HFFc6 (cell line): ENCODE data around the gene ZNF117. TPM values are rescaled to one million over a fixed set of nuclear protein-coding genes. Genes with fewer than 3 reads are reported as not detected.

Experiments
- DNase-seq: peaks from one replicate; pipeline ENCODE4 v3.0.0-alpha.2; 2018
- H3K27ac Mint-ChIP-seq: 2 replicates; pipeline ENCODE4 v1.8.0; 2020; ENCODE audit warnings: mild to moderate bottlenecking, mixed read lengths
- H3K27me3 Mint-ChIP-seq: 2 replicates; pipeline ENCODE4 v1.8.0; 2021; ENCODE audit warnings: mild to moderate bottlenecking, moderate library complexity, mixed read lengths; ENCODE audit not compliant: insufficient read depth
- H3K36me3 Mint-ChIP-seq: 2 replicates; pipeline ENCODE4 v1.8.0; 2021; ENCODE audit warnings: low read depth, mixed read lengths
- H3K4me1 Mint-ChIP-seq: 2 replicates; pipeline ENCODE4 v1.8.0; 2020; ENCODE audit warnings: low read depth, mixed read lengths
- H3K4me3 Mint-ChIP-seq: 2 replicates; pipeline ENCODE4 v1.8.0; 2020; ENCODE audit warnings: mild to moderate bottlenecking, moderate library complexity, mixed read lengths
- H3K9me3 Mint-ChIP-seq: 2 replicates; pipeline ENCODE4 v1.8.0; 2020; ENCODE audit warnings: mild to moderate bottlenecking, mixed read lengths
- CTCF ChIP-seq: fragments of 200-600 bp; sonication (generic); IDR thresholded peaks from 2 replicates; pipeline ENCODE4 v1.5.0; 2021; ENCODE audit warnings: antibody characterized with exemption, mild to moderate bottlenecking
- total RNA-seq, 6 experiments: library from RNA; stranded (reverse); fragmentation: NEBNext Ultra II Directional; extraction: Animal tissue kit (Norgen Biotek cat#: 25700); gene quantifications; 2 replicates in 1 of 6; 3 replicates in 5 of 6; pipeline ENCODE4 v1.2.3, GENCODE V29; 2021

ZNF117 gene
- total RNA-seq, 6 experiments from 2014 or later: 0.63 to 1.7 (median 1.3) TPM

- peaks cover 66% of the 10 kb centered on the region for H3K9me3 Mint-ChIP-seq
- H3K27ac Mint-ChIP-seq: no peak overlapping the region
- H3K27me3 Mint-ChIP-seq: no peaks in the 10 kb centered on the region
- peaks cover 6% of the 10 kb centered on the region for H3K4me1 Mint-ChIP-seq
- no peak overlapping the region for H3K4me3 Mint-ChIP-seq
- peaks cover 69% of the 10 kb centered on the region for H3K36me3 Mint-ChIP-seq
- no peak for TF ChIP-seq CTCF
- DNase-seq: no peak
These were observed 8.5 kb upstream of the ZNF117 start for GRCh38 chr7:64999165-65000004.

- Mint-ChIP-seq H3K4me1 (peaks cover 4% of the 10 kb centered on the region), H3K27me3 (no peaks in the 10 kb centered on the region; the same call in 1 of the 2 replicates), H3K9me3 (peaks cover 71% of the 10 kb centered on the region), H3K27ac (no peak overlapping the region), H3K4me3 (no peak overlapping the region), H3K36me3 (peaks cover 71% of the 10 kb centered on the region)
- DNase-seq: no peak
- no peak for TF ChIP-seq CTCF
These were observed 8.0 kb upstream of the ZNF117 start for GRCh38 chr7:64998865-64999164.

- Mint-ChIP-seq H3K4me3 (no peak overlapping the region), H3K27ac (no peak overlapping the region), H3K27me3 (no peaks in the 10 kb centered on the region; the same call in 1 of the 2 replicates), H3K4me1 (no peaks in the 10 kb centered on the region; the same call in 1 of the 2 replicates), H3K36me3 (peaks cover 64% of the 10 kb centered on the region), H3K9me3 (peaks cover 77% of the 10 kb centered on the region)
- no peak for DNase-seq
- TF ChIP-seq CTCF: no peak
These were observed 7.1 kb upstream of the ZNF117 start for GRCh38 chr7:64997927-64998391.

- H3K36me3 Mint-ChIP-seq: peaks cover 64% of the 10 kb centered on the region
- H3K27ac Mint-ChIP-seq: no peak overlapping the region
- DNase-seq: no peak
- no peaks in the 10 kb centered on the region; the same call in 1 of the 2 replicates for H3K4me1 Mint-ChIP-seq
- no peak overlapping the region for H3K4me3 Mint-ChIP-seq
- H3K27me3 Mint-ChIP-seq: no peaks in the 10 kb centered on the region; the same call in 1 of the 2 replicates
- TF ChIP-seq CTCF: no peak
- peaks cover 78% of the 10 kb centered on the region for H3K9me3 Mint-ChIP-seq
These were observed 6.5 kb upstream of the ZNF117 start for GRCh38 chr7:64997164-64997908.

GRCh38 chr7:64996305-64996704 lies 5.5 kb upstream of the ZNF117 start:
- no peak for DNase-seq
- H3K27ac Mint-ChIP-seq: no peak overlapping the region
- no peaks in the 10 kb centered on the region; the same call in 1 of the 2 replicates for H3K4me1 Mint-ChIP-seq
- TF ChIP-seq CTCF: no peak
- no peaks in the 10 kb centered on the region; the same call in 1 of the 2 replicates for H3K27me3 Mint-ChIP-seq
- peaks cover 82% of the 10 kb centered on the region for H3K9me3 Mint-ChIP-seq
- H3K4me3 Mint-ChIP-seq: no peak overlapping the region
- H3K36me3 Mint-ChIP-seq: peaks cover 67% of the 10 kb centered on the region
